ENCODE data around the gene NKD1.

The NKD1 gene

GRCh38 chr16:50516890-50517289 lies 31.3 kb upstream of the NKD1 start:
- peaks cover 2% of the 10 kb centered on the region for H3K79me1 ChIP-seq (ENCODE audit: low read depth, low read length)
- H2AK5ac ChIP-seq (ENCODE audit: low read depth, low read length): no peak overlapping the region
- DNase-seq (ENCODE audit: low spot score): no peak
- no peaks in the 10 kb centered on the region for H3K27me3 ChIP-seq (ENCODE audit: control insufficient read depth in 3 of 3, insufficient read depth in 3 of 3, low read depth in 1 of 3, low read length in 3 of 3)
- H2BK12ac ChIP-seq (ENCODE audit: low read length): no peak overlapping the region
- H3K27ac ChIP-seq (replicated peaks; ENCODE audit: low read length): no peak overlapping the region
- H2BK120ac ChIP-seq (ENCODE audit: low read depth, low read length): no peak overlapping the region
- no peak overlapping the region for H3K14ac ChIP-seq (ENCODE audit: low read length)
- H4K91ac ChIP-seq (ENCODE audit: low read depth, low read length, poor library complexity): no peak overlapping the region
- H3K18ac ChIP-seq (ENCODE audit: low read length): no peak overlapping the region
- H2AFZ ChIP-seq (ENCODE audit: low read length): no peak overlapping the region
- H3K4me1 ChIP-seq (ENCODE audit: control insufficient read depth in 2 of 2, insufficient read depth in 1 of 2, low read depth in 1 of 2, low read length in 2 of 2): peaks cover 0 to 2% of the 10 kb centered on the region in 2 donors
- no peak overlapping the region for H3K4me3 ChIP-seq (ENCODE audit: low read length in 2 of 2)
- no peak overlapping the region for H3K4ac ChIP-seq (ENCODE audit: low read length)
- H3K36me3 ChIP-seq (replicated peaks in 1 of 2; ENCODE audit: control insufficient read depth in 2 of 2, insufficient read depth in 2 of 2, low read length in 2 of 2): no peaks in the 10 kb centered on the region
- H3K4me2 ChIP-seq (ENCODE audit: insufficient read depth, low read length, poor library complexity, severe bottlenecking): no peak overlapping the region
- no peak overlapping the region for H2BK15ac ChIP-seq (ENCODE audit: low read length)
- no peak overlapping the region for H3K23ac ChIP-seq (ENCODE audit: low read depth, low read length, poor library complexity)
- peaks cover 0 to 21% of the 10 kb centered on the region in 2 donors for H3K9me3 ChIP-seq (replicated peaks in 1 of 2; ENCODE audit: control insufficient read depth in 2 of 2, insufficient read depth in 1 of 2, low read depth in 1 of 2, low read length in 2 of 2)
- WGBS, 2 donors (ENCODE audit: extremely low coverage in 2 of 2, insufficient read length in 2 of 2, insufficient replicate concordance in 1 of 2): no CpG with 5 or more reads among the region's 1 CpG
- H4K8ac ChIP-seq (ENCODE audit: low read depth, low read length): no peak overlapping the region
- H3K9ac ChIP-seq (ENCODE audit: low read depth, low read length, poor library complexity): no peak overlapping the region
- no peak overlapping the region for H2BK5ac ChIP-seq (ENCODE audit: low read length)

- H3K14ac ChIP-seq (ENCODE audit: low read length): no peak overlapping the region
- no peak overlapping the region for H2AK5ac ChIP-seq (ENCODE audit: low read depth, low read length)
- peak overlapping the region; percentile 20 for H3K18ac ChIP-seq (ENCODE audit: low read length)
- peaks cover 2% of the 10 kb centered on the region for H3K79me1 ChIP-seq (ENCODE audit: low read depth, low read length)
- H2AFZ ChIP-seq (ENCODE audit: low read length): no peak overlapping the region
- no peak overlapping the region for H3K4me3 ChIP-seq (ENCODE audit: low read length in 2 of 2)
- H2BK12ac ChIP-seq (ENCODE audit: low read length): no peak overlapping the region
- H2BK5ac ChIP-seq (ENCODE audit: low read length): no peak overlapping the region
- no peak overlapping the region for H3K4me2 ChIP-seq (ENCODE audit: insufficient read depth, low read length, poor library complexity, severe bottlenecking)
- peaks cover 0 to 19% of the 10 kb centered on the region in 2 donors for H3K9me3 ChIP-seq (replicated peaks in 1 of 2; ENCODE audit: control insufficient read depth in 2 of 2, insufficient read depth in 1 of 2, low read depth in 1 of 2, low read length in 2 of 2)
- H3K23ac ChIP-seq (ENCODE audit: low read depth, low read length, poor library complexity): no peak overlapping the region
- no peak overlapping the region for H4K8ac ChIP-seq (ENCODE audit: low read depth, low read length)
- no CpG with 5 or more reads among the region's 2 CpGs for WGBS, 2 donors (ENCODE audit: extremely low coverage in 2 of 2, insufficient read length in 2 of 2, insufficient replicate concordance in 1 of 2)
- no peak overlapping the region for H3K4ac ChIP-seq (ENCODE audit: low read length)
- H3K36me3 ChIP-seq (replicated peaks in 1 of 2; ENCODE audit: control insufficient read depth in 2 of 2, insufficient read depth in 2 of 2, low read length in 2 of 2): no peaks in the 10 kb centered on the region
- no peak overlapping the region for H2BK120ac ChIP-seq (ENCODE audit: low read depth, low read length)
- no peak for DNase-seq (ENCODE audit: low spot score)
- H4K91ac ChIP-seq (ENCODE audit: low read depth, low read length, poor library complexity): no peak overlapping the region
- H3K4me1 ChIP-seq (ENCODE audit: control insufficient read depth in 2 of 2, insufficient read depth in 1 of 2, low read depth in 1 of 2, low read length in 2 of 2): peaks cover 0 to 2% of the 10 kb centered on the region in 2 donors
- no peak overlapping the region for H2BK15ac ChIP-seq (ENCODE audit: low read length)
- H3K27ac ChIP-seq (replicated peaks; ENCODE audit: low read length): no peak overlapping the region
- no peaks in the 10 kb centered on the region for H3K27me3 ChIP-seq (ENCODE audit: control insufficient read depth in 3 of 3, insufficient read depth in 3 of 3, low read depth in 1 of 3, low read length in 3 of 3)
- H3K9ac ChIP-seq (ENCODE audit: low read depth, low read length, poor library complexity): no peak overlapping the region
Measured at GRCh38 chr16:50517450-50518252, 30.5 kb upstream of the NKD1 start.

- H2BK15ac ChIP-seq (ENCODE audit: low read length): no peak overlapping the region
- no peak for DNase-seq (ENCODE audit: low spot score)
- peaks cover 0 to 2% of the 10 kb centered on the region in 2 donors for H3K4me1 ChIP-seq (ENCODE audit: control insufficient read depth in 2 of 2, insufficient read depth in 1 of 2, low read depth in 1 of 2, low read length in 2 of 2)
- H3K18ac ChIP-seq (ENCODE audit: low read length): no peak overlapping the region
- no peak overlapping the region for H2BK5ac ChIP-seq (ENCODE audit: low read length)
- no peak overlapping the region for H2AK5ac ChIP-seq (ENCODE audit: low read depth, low read length)
- H3K79me1 ChIP-seq (ENCODE audit: low read depth, low read length): peaks cover 2% of the 10 kb centered on the region
- H2BK12ac ChIP-seq (ENCODE audit: low read length): no peak overlapping the region
- no peak overlapping the region for H2AFZ ChIP-seq (ENCODE audit: low read length)
- no peak overlapping the region for H3K9ac ChIP-seq (ENCODE audit: low read depth, low read length, poor library complexity)
- no peak overlapping the region for H4K8ac ChIP-seq (ENCODE audit: low read depth, low read length)
- H3K36me3 ChIP-seq (replicated peaks in 1 of 2; ENCODE audit: control insufficient read depth in 2 of 2, insufficient read depth in 2 of 2, low read length in 2 of 2): no peaks in the 10 kb centered on the region
- H3K4me3 ChIP-seq (ENCODE audit: low read length in 2 of 2): no peak overlapping the region
- no CpG with 5 or more reads among the region's 5 CpGs for WGBS, 2 donors (ENCODE audit: extremely low coverage in 2 of 2, insufficient read length in 2 of 2, insufficient replicate concordance in 1 of 2)
- no peak overlapping the region for H3K14ac ChIP-seq (ENCODE audit: low read length)
- no peak overlapping the region for H3K23ac ChIP-seq (ENCODE audit: low read depth, low read length, poor library complexity)
- H3K4ac ChIP-seq (ENCODE audit: low read length): no peak overlapping the region
- H3K27me3 ChIP-seq (ENCODE audit: control insufficient read depth in 3 of 3, insufficient read depth in 3 of 3, low read depth in 1 of 3, low read length in 3 of 3): no peaks in the 10 kb centered on the region
- H3K27ac ChIP-seq (replicated peaks; ENCODE audit: low read length): no peak overlapping the region
- no peak overlapping the region for H2BK120ac ChIP-seq (ENCODE audit: low read depth, low read length)
- peaks cover 0 to 19% of the 10 kb centered on the region in 2 donors for H3K9me3 ChIP-seq (replicated peaks in 1 of 2; ENCODE audit: control insufficient read depth in 2 of 2, insufficient read depth in 1 of 2, low read depth in 1 of 2, low read length in 2 of 2)
- H3K4me2 ChIP-seq (ENCODE audit: insufficient read depth, low read length, poor library complexity, severe bottlenecking): no peak overlapping the region
- no peak overlapping the region for H4K91ac ChIP-seq (ENCODE audit: low read depth, low read length, poor library complexity)
Measured at GRCh38 chr16:50519001-50519400, 29.2 kb upstream of the NKD1 start.

GRCh38 chr16:50519602-50520001 lies 28.6 kb upstream of the NKD1 start:
- WGBS, 2 donors (ENCODE audit: extremely low coverage in 2 of 2, insufficient read length in 2 of 2, insufficient replicate concordance in 1 of 2): no CpG with 5 or more reads among the region's 3 CpGs
- no peak overlapping the region for H2BK15ac ChIP-seq (ENCODE audit: low read length)
- H3K23ac ChIP-seq (ENCODE audit: low read depth, low read length, poor library complexity): no peak overlapping the region
- H3K4me1 ChIP-seq (ENCODE audit: control insufficient read depth in 2 of 2, insufficient read depth in 1 of 2, low read depth in 1 of 2, low read length in 2 of 2): peaks cover 0 to 2% of the 10 kb centered on the region in 2 donors
- H3K4me2 ChIP-seq (ENCODE audit: insufficient read depth, low read length, poor library complexity, severe bottlenecking): no peak overlapping the region
- H4K8ac ChIP-seq (ENCODE audit: low read depth, low read length): no peak overlapping the region
- no peak for DNase-seq (ENCODE audit: low spot score)
- H2AK5ac ChIP-seq (ENCODE audit: low read depth, low read length): no peak overlapping the region
- H3K27ac ChIP-seq (replicated peaks; ENCODE audit: low read length): no peak overlapping the region
- H3K36me3 ChIP-seq (replicated peaks in 1 of 2; ENCODE audit: control insufficient read depth in 2 of 2, insufficient read depth in 2 of 2, low read length in 2 of 2): no peaks in the 10 kb centered on the region
- H2BK12ac ChIP-seq (ENCODE audit: low read length): no peak overlapping the region
- H3K9me3 ChIP-seq (replicated peaks in 1 of 2; ENCODE audit: control insufficient read depth in 2 of 2, insufficient read depth in 1 of 2, low read depth in 1 of 2, low read length in 2 of 2): peaks cover 0 to 19% of the 10 kb centered on the region in 2 donors
- H4K91ac ChIP-seq (ENCODE audit: low read depth, low read length, poor library complexity): no peak overlapping the region
- no peak overlapping the region for H2AFZ ChIP-seq (ENCODE audit: low read length)
- no peak overlapping the region for H3K4ac ChIP-seq (ENCODE audit: low read length)
- no peak overlapping the region for H2BK5ac ChIP-seq (ENCODE audit: low read length)
- no peaks in the 10 kb centered on the region for H3K27me3 ChIP-seq (ENCODE audit: control insufficient read depth in 3 of 3, insufficient read depth in 3 of 3, low read depth in 1 of 3, low read length in 3 of 3)
- H3K4me3 ChIP-seq (ENCODE audit: low read length in 2 of 2): no peak overlapping the region
- no peak overlapping the region for H3K18ac ChIP-seq (ENCODE audit: low read length)
- no peak overlapping the region for H3K9ac ChIP-seq (ENCODE audit: low read depth, low read length, poor library complexity)
- H2BK120ac ChIP-seq (ENCODE audit: low read depth, low read length): no peak overlapping the region
- peaks cover 2% of the 10 kb centered on the region for H3K79me1 ChIP-seq (ENCODE audit: low read depth, low read length)
- H3K14ac ChIP-seq (ENCODE audit: low read length): no peak overlapping the region

Data from neuronal stem cell (in vitro differentiated cells).